ENCODE data around the gene CENPS. TPM values are rescaled to one million over a fixed set of nuclear protein-coding genes. Genes with fewer than 3 reads are reported as not detected.
A peak's percentile ranks its signal among the peaks of the same experiment; 100 is the strongest.

Gene CENPS
- total RNA-seq, 4 donors from 2014 or later = 2.6 to 15.4 (median 6.2) TPM

DNA sequence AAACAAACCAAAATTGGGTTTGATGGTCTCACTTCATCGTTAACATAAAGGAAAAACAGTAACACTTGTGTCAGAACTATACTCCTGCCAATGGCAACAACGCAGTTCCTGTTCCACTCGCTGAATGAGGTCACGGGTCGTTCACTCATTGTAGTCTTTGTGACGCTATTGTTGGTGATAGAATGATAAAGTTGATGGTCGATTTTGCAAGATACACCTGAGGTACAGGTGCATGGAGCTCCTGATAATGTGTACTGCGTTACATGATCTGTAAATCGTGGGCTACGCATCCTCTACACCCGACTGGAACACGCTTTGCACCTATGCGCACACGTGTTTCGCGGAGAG is 391 bp upstream of the CENPS start:
- intact Hi-C loops (cut with DNase I; ENCODE audit: low total_unique reads) = loop anchor here (5.0 to 10.0 kb wide), 2 partner anchors 53 to 65 kb away; no protein-coding TSS in a partner anchor

GRCh38 chr1:10431070-10431730 is 967 bp downstream of the CENPS start:
- Histone ChIP-seq H3K27ac (peak overlapping the region; percentile 61 to 78), H3K4me3 (peak overlapping the region; percentile 51 to 65), H3K4me1 (no peaks in the 10 kb centered on the region), H3K27me3 (no peaks in the 10 kb centered on the region), H3K9me3 (no peaks in the 10 kb centered on the region), H3K36me3 (no peaks in the 10 kb centered on the region)
- intact Hi-C loops (cut with DNase I; ENCODE audit: low total_unique reads) = loop anchor here (10.0 kb wide), 1 partner anchor 64 kb away; no protein-coding TSS in a partner anchor
- TF ChIP-seq POLR2A (IDR thresholded peaks at IDR 0.05) (no peak), CTCF (IDR thresholded peaks at IDR 0.05) (no peak)
- DNase-seq = no peak

More for the DNA sequence above, 391 bp upstream of the CENPS start:
- H3K4me3 ChIP-seq = peak overlapping the region in 1 of 2 donors; percentile 65
- no peak for DNase-seq
- peak overlapping the region; percentile 5 to 78 for H3K27ac ChIP-seq
- no peaks in the 10 kb centered on the region for H3K9me3 ChIP-seq
- H3K27me3 ChIP-seq = no peaks in the 10 kb centered on the region
- no peaks in the 10 kb centered on the region for H3K4me1 ChIP-seq
- no peak for TF ChIP-seq CTCF (IDR thresholded peaks at IDR 0.05)
- no peak for TF ChIP-seq POLR2A (IDR thresholded peaks at IDR 0.05)
- H3K36me3 ChIP-seq = no peaks in the 10 kb centered on the region

- Histone ChIP-seq H3K9me3 (no peaks in the 10 kb centered on the region), H3K36me3 (no peaks in the 10 kb centered on the region), H3K4me3 (no peak overlapping the region), H3K27me3 (no peaks in the 10 kb centered on the region), H3K27ac (no peak overlapping the region), H3K4me1 (no peaks in the 10 kb centered on the region)
- no peak for TF ChIP-seq CTCF (IDR thresholded peaks at IDR 0.05)
- no peak for TF ChIP-seq POLR2A (IDR thresholded peaks at IDR 0.05)
- intact Hi-C loops (cut with DNase I; ENCODE audit: low total_unique reads) = loop anchor here (10.0 kb wide), 1 partner anchor 62 kb away; no protein-coding TSS in a partner anchor
- DNase-seq = no peak
Measured at GRCh38 chr1:10432910-10433700, 2.9 kb downstream of the CENPS start.

DNA sequence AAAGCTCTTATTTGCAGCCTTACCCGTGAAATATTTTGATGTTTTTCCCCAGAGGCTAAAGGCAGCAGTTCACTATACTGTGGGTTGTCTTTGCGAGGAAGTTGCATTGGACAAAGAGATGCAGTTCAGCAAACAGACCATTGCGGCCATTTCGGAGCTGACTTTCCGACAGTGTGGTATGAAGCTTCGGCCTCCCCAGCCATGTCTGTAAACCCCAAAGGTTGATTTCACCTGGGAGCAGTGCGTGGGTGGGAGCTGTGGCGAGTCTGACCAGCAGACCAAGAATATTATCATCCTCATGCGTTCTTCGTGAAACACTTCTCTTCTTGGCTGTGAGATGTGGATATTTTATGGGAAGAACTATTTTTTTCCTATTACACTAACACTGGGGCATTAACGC is 3.6 kb downstream of the CENPS start:
- Histone ChIP-seq H3K4me3 (no peak overlapping the region), H3K36me3 (no peaks in the 10 kb centered on the region), H3K27me3 (no peaks in the 10 kb centered on the region), H3K27ac (no peak overlapping the region), H3K4me1 (no peaks in the 10 kb centered on the region), H3K9me3 (no peaks in the 10 kb centered on the region)
- no peak for DNase-seq
- intact Hi-C loops (cut with DNase I; ENCODE audit: low total_unique reads) = loop anchor here (10.0 kb wide), 1 partner anchor 61 kb away; no protein-coding TSS in a partner anchor
- TF ChIP-seq CTCF (IDR thresholded peaks at IDR 0.05) (no peak), POLR2A (IDR thresholded peaks at IDR 0.05) (no peak)

GRCh38 chr1:10434590-10434989 is 4.4 kb downstream of the CENPS start:
- H3K4me1 ChIP-seq = no peaks in the 10 kb centered on the region

More at GRCh38 chr1:10434590-10434989, 4.4 kb downstream of the CENPS start:
- no peak overlapping the region for H3K27ac ChIP-seq
- no peaks in the 10 kb centered on the region for H3K36me3 ChIP-seq
- TF ChIP-seq CTCF (IDR thresholded peaks at IDR 0.05) (no peak), POLR2A (IDR thresholded peaks at IDR 0.05) (no peak)
- H3K27me3 ChIP-seq = no peaks in the 10 kb centered on the region
- no peaks in the 10 kb centered on the region for H3K9me3 ChIP-seq
- intact Hi-C loops (cut with DNase I; ENCODE audit: low total_unique reads) = loop anchor here (10.0 kb wide), 1 partner anchor 60 kb away; no protein-coding TSS in a partner anchor
- H3K4me3 ChIP-seq = no peak overlapping the region
- no peak for DNase-seq
